ENCODE measurements around the gene WNT3A.

The WNT3A gene

DNA sequence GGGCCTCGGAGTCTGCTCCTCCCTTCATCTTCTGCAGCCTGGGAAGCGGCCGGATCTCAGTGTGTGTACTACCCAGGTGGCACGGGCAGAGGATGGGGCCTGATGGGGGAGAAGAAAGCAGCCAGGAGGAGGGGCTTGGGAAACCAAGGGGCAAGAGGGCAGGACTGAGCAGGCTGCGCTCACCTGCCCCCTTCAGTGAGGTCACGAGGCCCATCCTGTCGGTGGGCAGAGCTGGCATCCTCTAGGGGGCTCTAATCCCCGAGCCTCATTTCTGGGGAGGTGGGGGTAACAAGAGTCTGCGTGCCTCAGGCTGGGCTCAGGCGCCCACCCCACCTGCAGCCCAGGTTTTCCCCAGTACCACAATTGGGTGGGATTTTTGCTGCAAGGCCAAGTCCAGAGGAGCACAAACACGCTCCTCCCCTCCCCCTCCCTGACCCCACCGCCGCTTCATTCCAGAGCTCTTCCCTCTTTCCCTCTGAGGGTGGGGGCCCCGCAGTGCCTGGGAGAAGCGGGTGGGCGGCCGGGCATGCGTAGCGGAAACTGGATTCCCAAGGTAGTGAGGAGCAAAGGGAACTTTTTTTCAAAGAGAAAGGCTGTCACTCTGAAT is 1.8 kb upstream of the WNT3A start:
- FAIRE-seq: no peak
- no peak for TF ChIP-seq CTCF (IDR thresholded peaks at IDR 0.05; ENCODE audit: insufficient read depth, missing control alignments)
- peak; percentile 22 for DNase-seq (ENCODE audit: insufficient read length, low spot score)

DNA sequence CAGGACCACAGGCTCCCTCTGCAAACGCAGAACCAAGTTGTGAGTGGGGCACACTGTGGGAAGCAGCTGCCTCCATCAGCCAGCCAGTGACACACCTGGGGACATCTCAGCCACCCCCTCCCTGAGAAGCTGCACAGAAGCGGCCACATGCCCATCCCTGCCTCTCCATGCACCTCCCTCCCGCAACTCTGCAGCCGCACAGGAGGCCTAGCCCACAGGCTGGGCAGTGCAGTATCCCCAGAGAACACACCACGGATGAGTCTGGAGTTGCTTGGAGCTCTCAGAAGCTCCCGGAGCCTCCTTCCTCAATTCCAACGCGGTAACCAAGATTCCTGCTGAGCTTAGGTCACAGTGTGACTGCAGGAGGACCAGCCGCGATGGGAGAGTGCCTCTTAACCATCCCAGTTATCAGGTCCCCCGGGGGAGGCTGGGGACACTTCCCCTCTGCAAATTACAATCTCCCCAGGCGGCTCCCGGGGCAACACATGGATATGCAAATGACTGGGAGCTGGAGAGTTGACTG is 1.2 kb upstream of the WNT3A start:
- DNase-seq (ENCODE audit: insufficient read length, low spot score): peak; percentile 24
- FAIRE-seq: no peak
- TF ChIP-seq CTCF (IDR thresholded peaks at IDR 0.05; ENCODE audit: insufficient read depth, missing control alignments): no peak

DNA sequence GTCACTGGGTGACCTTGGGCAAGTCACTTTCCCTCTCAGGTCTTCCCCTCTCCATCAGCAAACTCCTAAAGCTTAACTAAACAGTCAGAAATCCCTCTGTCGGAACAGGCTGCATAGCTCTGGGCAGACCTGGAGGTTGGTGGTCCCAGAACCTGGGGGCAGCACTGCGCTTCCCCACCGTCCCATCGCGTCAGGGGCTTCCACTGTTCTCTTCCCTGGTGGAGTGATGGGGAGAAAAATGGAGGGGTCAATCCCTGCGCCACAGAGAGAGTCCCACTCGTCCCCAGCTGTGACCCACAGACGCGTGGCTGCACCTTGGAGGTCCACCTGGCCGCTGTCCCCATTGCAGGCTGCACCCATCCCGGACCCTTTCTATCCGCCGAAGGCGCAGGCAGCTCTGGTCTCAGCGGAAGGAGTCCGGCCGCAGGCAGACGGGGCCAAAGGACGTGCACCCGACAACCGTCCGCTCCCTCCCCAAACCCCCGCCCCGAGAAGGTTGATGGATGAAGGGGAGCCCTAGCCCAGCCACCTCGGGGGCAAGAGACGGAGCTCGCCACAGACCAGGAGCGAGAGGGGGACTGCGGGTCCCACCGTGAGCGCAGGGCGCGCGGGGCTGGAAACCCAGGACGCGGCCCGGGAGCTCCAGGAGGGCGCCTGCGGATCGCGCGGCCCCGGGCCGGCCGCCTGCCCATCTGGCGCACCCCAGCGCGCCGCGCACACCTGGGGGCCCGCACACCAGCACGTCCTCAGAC is 588 bp upstream of the WNT3A start:
- TF ChIP-seq CTCF (IDR thresholded peaks at IDR 0.05; ENCODE audit: insufficient read depth, missing control alignments): no peak
- DNase-seq (ENCODE audit: insufficient read length, low spot score) (peak; percentile 25), FAIRE-seq (no peak)

DNA sequence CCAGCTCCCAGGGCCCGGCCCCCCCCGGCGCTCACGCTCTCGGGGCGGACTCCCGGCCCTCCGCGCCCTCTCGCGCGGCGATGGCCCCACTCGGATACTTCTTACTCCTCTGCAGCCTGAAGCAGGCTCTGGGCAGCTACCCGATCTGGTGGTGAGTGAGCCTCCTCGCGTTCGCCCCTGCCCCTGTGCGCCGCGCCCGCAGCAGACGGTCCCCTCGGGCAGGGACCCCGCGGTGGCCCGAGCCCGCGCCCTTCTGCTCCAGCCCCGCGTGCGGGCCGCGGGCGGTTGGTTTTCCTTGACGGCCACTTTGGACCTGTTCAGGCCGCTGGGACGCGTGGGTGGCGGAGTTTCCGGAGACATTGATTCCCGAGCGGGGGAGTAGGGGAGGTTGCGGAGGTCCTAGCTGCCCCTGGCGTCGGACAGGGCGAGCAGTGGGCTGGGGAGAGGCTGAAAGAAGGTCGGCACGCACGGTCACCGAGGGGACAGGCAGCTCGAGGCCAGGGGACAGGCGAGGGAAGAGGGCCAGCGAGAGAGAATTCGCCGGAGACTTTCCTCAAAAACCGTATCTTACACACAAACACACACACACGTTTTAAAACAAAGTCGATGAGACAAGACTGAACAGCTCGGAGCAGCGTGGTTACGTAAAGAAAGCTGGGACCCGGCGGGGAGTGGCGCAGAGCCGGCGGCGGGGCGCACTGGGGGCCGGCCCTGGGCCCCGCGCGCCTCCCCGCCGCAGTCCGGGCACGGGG is 427 bp downstream of the WNT3A start:
- DNase-seq (ENCODE audit: insufficient read length, low spot score) (peak; percentile 35), FAIRE-seq (no peak)
- TF ChIP-seq CTCF (IDR thresholded peaks at IDR 0.05; ENCODE audit: insufficient read depth, missing control alignments): no peak

GRCh38 chr1:228007801-228008341 is 1.1 kb downstream of the WNT3A start:
- no peak for DNase-seq (ENCODE audit: insufficient read length, low spot score)
- FAIRE-seq: no peak
- no peak for TF ChIP-seq CTCF (IDR thresholded peaks at IDR 0.05; ENCODE audit: insufficient read depth, missing control alignments)

- no peak for DNase-seq (ENCODE audit: insufficient read length, low spot score)
Observed at GRCh38 chr1:228008391-228009115, 1.8 kb downstream of the WNT3A start.

More at GRCh38 chr1:228008391-228009115, 1.8 kb downstream of the WNT3A start:
- FAIRE-seq: no peak
- no peak for TF ChIP-seq CTCF (IDR thresholded peaks at IDR 0.05; ENCODE audit: insufficient read depth, missing control alignments)
